Forelimb muscle (tissue), 1 donor: ENCODE results near the gene PLCL1. TPM values are rescaled to one million over a fixed set of nuclear protein-coding genes. Genes with fewer than 3 reads are reported as not detected.
"Not testable (repeated sequence)": the region's sequence is repeated elsewhere in the genome, so short reads cannot be mapped to it uniquely, and the experiment has no call there.

Experiments
- DNase-seq: peaks from one replicate; pipeline ENCODE4 v3.0.0-alpha.2; 2013; ENCODE audit warnings: low read depth
- polyA plus RNA-seq: library from polyadenylated mRNA; unstranded; fragments of 120-200 nt; gene quantifications from one replicate; pipeline ENCODE4 v1.2.1, GENCODE V29; 2013; ENCODE audit not compliant: insufficient read length

PLCL1 gene
- polyA plus RNA-seq, 1 donor: 14.3 TPM

DNA sequence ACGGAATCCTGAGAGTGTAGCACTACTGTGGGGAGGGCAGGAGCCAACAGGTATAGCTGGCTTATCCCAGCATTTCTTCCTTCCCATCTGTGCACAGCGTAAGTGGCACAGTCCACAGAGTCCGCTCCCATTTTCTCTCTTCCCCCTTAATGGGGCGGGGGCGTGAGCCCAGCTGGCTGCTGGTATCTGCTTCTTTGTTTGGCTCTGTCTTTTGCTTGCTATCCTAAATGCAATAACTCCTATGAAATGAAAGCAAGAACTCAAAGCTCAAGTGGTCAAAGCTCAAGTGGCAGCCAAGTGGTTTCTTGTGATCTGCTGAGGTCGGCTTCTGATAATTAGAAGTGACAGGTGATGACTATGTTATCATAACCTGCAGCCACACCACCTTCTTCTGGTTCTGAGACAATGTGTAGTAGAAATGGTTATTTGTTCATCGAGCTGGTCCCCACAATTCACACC is 192.7 kb downstream of the PLCL1 start:
- DNase-seq: no peak

GRCh38 chr2:197998702-197999101 is 194.3 kb downstream of the PLCL1 start:
- DNase-seq: no peak

DNA sequence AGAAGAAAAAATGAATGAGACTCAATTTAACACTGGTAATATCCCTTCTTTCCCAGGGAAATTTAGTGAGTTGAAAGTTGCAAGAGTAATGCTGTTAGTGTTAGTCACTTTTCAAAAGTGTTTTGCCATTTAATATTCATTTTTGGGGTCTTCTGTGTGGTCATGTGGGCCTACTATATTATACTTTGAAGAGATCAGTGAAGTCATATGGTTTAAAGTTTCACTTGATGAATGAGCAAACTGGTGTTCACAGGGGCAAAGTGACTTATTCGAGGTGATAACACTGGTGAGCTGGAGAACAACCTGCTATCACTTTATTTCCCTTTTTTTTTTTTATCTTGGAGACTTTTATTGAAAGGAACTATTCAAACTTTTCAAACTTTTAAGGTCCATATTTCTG is 196.0 kb downstream of the PLCL1 start:
- no peak for DNase-seq

DNA sequence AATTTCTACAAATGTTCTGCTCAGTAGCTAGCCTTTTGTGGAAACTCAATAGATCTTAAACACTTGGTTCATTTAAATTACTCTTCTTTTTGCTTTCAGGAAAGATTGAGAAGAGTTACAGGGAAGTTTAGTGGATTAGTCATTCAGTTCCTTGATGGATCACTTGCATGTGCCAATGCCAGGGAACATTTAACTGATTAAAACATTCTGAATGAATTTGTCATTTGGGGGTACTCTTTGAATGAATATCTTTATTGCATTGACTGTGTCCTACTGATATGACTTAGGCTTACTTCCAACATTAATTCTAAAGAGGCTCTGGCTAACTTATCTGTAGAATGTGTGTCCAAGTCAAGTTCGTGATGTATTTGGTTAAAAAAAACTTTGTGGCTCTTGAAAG is 199.8 kb downstream of the PLCL1 start:
- no peak for DNase-seq

DNA sequence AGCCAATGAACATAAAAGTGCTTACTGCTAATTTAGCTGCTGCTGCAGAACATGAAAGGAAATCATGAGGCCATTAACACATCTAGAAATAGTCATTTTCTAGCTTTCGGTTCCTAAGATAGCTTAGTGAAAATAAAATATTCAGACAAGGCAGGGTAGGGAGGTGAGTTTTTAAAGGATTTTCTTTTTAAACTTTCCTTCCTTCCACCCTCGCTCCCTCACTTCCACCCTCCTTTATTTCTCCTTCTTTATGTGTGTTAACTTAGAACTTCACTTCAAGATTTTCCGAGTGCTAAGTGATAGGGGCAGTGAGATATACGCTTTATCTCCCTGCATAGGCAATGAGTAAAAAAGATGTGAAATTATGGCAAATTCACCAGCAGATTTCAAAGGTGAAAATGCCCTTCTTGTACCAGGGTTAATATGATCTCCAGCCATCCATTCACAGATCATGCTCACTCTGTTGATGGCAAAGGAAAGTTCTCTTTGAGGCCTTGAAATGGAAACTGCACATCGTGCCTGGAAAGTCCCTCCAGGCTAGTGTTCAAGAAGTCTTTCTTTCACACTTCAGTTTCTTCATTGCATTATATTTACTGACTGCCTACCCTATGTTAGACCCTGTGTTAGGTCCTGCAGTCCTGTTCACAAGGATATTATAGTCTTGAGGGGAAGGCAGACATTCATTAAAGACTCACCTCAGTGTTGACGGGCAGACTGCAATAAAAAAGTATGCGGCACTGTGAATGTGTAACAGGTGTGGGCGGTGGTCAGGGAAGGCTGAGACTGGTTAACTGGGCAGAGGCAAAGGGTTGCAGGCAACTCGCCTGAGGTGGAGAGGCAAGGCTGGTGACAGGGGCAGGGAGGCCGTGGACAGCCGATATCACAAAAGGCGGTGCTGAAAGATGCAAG is 200.8 kb downstream of the PLCL1 start:
- DNase-seq: no peak

- DNase-seq: no peak
Observed at GRCh38 chr2:198006733-198007132, 202.3 kb downstream of the PLCL1 start.

GRCh38 chr2:198008230-198008629 is 203.8 kb downstream of the PLCL1 start:
- DNase-seq: no peak

- DNase-seq: no peak
Observed at GRCh38 chr2:198012025-198012424, 207.6 kb downstream of the PLCL1 start.

GRCh38 chr2:198016243-198016642 is 211.8 kb downstream of the PLCL1 start:
- no peak for DNase-seq

DNA sequence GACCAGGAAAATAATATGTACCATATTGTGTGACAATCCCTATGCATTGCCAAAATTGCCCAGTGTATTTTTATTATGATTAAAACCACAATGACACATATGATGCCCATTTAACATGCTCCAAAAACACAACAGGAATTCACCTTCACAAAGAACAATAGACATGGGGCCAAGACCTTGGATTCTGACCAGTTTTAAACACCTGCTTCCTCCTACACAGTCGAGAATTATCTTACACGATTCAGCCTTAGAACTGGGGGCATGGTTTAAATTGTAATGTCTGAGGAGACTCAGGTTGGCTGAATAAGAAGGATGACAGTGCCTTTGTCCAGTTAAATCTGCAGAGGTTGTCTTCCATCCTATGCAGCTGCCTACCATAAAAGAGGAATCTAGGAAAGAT is 212.7 kb downstream of the PLCL1 start:
- no peak for DNase-seq

DNA sequence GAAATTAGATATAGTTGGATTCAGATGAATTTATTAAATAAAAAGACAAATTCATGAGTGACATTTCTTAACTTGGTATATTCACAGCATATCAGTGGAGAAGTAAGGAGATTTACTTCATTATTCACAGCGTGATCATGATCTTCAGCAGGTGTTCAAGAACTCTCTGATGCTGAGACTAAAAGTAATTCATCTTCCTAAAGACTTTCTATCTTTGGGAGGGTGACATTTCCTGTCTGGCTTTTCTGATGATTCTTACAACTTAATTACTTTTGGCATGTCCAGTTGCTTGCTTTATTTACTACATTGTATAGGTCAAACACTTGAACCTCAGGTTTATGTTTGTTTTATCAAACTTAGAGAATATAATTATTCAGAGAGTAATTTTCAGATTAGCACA is 224.6 kb downstream of the PLCL1 start:
- no peak for DNase-seq

DNA sequence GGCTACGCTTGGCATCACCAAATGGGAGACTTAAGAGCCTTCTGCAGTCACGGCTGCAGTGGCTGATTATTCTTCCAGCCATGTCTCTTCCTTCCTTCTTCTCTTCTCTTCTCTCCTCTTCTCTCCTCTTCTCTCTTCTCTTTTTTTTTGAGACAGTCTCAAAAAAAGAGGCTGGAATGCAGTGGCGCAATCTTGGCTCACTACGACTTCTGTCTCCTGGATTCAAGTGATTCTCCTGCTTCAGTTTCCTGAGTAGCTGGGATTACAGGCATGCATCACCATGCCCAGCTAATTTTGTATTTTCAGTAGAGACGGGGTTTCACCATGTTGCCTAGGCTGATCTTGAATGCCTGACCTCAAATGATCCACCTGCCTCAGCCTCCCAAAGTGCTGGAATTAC is 225.2 kb downstream of the PLCL1 start:
- not testable (repeated sequence) for DNase-seq

DNA sequence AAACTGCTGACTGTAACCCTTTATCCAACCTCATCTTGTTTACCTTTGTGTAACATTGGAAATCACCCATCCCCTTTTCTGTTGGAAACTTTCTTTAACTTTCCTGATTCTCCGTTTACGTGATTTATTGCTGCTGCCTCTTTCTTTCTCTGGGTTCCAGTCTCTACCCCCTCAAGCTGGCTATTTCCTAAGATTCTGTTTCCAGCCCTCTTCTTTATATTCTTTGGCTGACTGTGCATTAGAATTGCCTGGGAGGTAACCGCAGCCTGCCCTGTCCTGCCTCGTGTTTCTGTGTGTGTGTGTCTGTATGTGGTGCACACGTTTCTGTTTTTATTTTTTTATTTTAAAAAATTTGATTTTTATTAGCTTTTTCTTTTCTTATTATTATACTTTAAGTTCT is 229.2 kb downstream of the PLCL1 start:
- DNase-seq: no peak

DNA sequence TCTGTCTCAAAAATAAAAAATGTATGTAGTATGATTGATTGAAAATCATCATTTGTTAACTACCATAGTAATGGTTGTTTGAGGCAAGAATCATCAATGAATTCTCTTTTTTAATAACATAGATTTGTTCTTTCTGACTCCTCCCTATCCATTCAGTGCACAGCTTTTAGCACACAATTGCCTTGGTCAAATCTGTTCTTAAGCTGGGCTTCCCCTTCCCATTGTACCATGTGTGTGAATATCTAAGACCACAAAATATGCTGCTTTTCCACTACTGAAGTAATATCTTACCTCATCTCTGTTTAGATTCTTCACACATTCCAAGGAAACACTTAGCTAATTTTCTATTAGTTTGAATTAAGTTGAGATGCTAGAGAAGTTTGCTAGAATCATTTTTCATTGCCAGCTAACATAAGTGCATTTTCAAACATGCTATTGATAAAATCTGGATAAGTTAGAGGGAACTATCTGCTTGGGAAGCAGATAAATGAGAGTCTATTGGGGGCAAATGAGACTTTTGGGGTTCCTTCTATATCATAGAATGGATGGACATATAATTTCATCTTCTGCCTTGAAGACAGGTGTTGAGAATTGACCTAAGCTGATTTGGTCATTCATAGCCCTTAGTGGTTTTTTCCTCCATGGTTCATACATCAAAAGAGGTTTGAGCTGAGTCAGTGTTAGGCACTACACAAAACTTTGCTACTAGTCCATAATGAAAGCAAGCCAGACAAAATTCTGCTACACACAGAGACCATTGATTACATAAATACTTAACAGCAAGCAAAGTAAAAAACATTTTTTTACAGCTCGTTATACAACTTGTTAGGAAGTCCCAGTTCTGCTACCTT is 231.9 kb downstream of the PLCL1 start:
- no peak for DNase-seq

DNA sequence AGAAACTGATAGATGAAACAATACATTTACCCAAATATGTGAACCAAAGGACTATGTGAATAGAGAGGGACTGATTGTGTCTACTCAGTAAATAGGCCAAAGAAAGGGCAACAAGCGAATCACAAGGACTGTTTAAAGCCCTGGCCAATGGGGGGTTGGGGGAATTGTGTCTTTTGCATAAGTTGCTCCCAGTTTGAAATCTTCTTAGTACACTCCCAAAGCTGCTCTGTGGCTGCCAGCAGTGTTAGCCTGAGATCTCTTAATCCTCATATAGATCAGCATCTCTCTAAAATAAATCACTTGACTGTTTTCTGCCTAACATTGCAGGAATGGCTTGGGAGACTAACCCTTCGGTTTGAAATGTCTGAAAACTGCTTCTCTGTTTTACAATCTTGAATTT is 236.4 kb downstream of the PLCL1 start:
- no peak for DNase-seq

DNA sequence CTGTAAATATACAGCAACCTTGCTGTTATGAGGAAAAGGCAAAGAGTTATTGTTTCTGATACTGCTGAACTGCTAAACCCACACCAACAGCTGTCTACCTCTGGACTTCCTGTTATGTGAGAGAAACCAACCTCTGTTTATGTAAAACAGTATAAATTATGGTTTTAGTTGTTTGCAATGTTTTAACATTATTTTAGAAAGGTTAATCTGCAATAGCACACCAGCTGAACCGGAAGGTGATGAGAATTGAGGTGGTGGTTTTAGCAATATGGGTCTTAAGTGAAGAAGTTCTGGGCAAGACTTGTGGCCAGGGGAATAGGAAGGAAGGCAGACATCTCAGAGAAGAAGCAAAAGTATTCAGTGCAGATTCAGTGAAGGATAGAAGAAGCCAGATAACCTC is 237.8 kb downstream of the PLCL1 start:
- no peak for DNase-seq

DNA sequence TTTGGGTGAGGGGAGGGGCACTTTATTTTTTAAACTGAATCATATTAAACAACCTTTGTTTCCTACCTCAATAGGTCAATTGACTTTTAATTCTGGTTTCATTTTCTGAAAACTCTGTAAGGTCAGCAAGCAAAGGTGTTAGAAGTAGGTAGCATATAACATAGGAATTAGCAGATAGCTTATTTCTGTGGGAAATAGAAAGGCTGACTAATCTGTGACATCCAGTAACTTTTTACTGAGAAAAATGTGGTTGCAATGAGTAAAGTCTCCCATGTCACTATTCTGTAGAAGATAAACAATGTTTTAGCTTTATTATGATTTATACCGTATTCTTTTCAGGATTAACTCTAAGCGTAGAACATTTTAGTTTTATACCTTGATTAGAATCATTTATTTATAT is 240.4 kb downstream of the PLCL1 start:
- DNase-seq: no peak

GRCh38 chr2:198045227-198045626 is 240.8 kb downstream of the PLCL1 start:
- no peak for DNase-seq

DNA sequence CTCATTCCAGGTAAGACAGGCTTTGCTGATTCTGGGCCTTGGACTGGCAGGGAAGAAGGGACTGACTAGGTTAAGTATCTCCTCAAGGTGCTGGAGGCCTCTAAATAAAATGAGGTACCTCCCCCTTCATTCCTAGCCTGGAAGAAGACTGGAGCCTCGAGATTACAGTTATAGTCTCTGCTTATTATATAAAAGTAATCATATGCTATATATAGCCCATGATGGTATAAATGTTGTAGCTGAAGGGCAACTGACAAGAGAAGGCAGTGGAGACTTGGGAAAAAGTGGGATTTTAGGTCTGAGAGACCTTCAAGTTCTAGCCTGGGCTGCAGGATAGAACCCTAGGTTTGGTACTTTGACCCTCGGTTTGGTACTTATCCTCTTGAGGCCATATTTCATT is 248.3 kb downstream of the PLCL1 start:
- no peak for DNase-seq

GRCh38 chr2:198053148-198053547 is 248.8 kb downstream of the PLCL1 start:
- DNase-seq: no peak

DNA sequence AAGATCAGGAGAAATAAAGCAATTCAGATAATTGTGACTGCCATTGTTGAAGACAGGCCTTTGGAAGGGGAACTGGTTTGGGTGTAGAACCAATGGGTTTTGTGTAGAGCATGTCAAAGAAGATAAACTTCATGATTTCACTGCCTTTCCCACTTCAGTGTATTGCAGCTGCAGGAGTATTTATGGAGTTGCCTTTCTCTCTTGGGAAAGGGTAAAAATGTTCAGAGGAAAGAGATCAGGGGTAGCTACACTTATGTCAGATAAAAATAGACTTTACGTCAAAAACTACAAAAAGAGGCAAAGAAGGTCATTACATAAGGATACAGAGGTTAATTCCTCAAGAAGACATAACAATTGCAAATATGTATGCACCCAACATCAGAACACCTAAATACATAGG is 249.4 kb downstream of the PLCL1 start:
- no peak for DNase-seq

- no peak for DNase-seq
Observed at GRCh38 chr2:198054299-198054698, 249.9 kb downstream of the PLCL1 start.

DNA sequence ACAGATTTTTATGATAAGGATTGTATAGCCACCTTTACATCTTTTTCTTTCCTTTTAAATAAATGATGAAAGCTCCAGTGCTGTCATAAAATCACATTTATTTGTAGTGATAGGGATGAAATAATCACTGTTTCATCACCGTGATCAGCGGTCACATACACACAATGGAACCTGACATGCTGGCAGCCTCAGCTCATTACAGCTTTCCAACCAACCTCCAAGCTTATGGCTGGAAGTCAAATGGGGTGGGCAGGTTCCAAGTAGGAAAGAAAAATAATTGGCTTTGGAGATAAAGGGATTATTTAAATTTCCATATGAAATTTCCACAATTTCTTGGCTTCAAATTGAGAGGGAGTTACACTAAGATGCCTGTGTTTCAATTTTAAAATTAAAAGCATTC is 251.3 kb downstream of the PLCL1 start:
- DNase-seq: no peak
